ENCODE results near the gene LAMTOR4. TPM values are rescaled to one million over a fixed set of nuclear protein-coding genes. Genes with fewer than 3 reads are reported as not detected.

The LAMTOR4 gene
- total RNA-seq, 1 donor from 2014 or later: 105 TPM

DNA sequence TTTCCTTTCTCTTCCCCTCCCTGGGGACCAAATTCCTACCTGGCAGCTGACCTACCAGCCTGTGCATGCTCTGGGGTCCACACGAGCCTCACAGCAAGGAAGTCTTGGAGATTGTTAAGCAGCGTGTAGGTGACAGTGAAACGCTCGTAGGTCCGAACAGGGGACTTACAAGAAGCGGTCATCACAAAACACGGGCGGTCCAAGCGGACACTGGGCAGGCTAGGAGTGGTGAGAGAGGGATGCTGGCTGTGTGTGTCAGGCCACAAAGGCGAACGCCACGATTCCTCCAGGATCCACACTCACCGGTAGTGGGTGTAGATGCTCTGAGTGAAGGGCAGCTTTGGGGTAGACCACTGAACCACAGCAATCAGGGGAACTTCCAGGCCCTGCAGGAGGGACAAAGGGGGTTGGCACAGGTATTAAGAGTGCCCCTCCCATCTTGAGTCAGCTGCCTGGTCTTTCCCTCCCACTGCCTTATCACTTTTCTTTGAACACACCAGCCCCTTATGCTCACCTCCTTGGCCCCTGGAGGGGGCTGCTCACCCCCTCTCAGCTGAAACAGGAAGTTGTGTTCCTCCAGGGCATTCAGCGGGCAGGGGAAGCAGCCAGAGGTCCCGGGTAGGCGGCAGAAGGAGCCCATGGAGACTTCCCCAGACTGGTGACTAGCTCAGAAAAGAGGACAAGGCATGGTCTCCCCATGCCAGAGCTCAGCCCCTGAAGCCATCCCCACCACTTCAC lies 7.8 kb downstream of the LAMTOR4 start:
- TF ChIP-seq, protein P1, sequence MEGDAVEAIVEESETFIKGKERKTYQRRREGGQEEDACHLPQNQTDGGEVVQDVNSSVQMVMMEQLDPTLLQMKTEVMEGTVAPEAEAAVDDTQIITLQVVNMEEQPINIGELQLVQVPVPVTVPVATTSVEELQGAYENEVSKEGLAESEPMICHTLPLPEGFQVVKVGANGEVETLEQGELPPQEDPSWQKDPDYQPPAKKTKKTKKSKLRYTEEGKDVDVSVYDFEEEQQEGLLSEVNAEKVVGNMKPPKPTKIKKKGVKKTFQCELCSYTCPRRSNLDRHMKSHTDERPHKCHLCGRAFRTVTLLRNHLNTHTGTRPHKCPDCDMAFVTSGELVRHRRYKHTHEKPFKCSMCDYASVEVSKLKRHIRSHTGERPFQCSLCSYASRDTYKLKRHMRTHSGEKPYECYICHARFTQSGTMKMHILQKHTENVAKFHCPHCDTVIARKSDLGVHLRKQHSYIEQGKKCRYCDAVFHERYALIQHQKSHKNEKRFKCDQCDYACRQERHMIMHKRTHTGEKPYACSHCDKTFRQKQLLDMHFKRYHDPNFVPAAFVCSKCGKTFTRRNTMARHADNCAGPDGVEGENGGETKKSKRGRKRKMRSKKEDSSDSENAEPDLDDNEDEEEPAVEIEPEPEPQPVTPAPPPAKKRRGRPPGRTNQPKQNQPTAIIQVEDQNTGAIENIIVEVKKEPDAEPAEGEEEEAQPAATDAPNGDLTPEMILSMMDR (IDR thresholded peaks at IDR 0.05; ENCODE audit: unreplicated experiment): no peak
- H3K27me3 Mint-ChIP-seq (ENCODE audit: low read depth): no peaks in the 10 kb centered on the region
- H3K27ac Mint-ChIP-seq: peak overlapping the region; percentile 53
- H3K36me3 Mint-ChIP-seq: peaks cover 5% of the 10 kb centered on the region
- DNase-seq (ENCODE audit: low spot score in 2 of 2, unreplicated experiment in 2 of 2): no peak
- peaks cover 10% of the 10 kb centered on the region for H3K4me1 Mint-ChIP-seq
- H3K9me3 Mint-ChIP-seq: no peaks in the 10 kb centered on the region
- peak overlapping the region; percentile 68 for H3K4me3 Mint-ChIP-seq

DNA sequence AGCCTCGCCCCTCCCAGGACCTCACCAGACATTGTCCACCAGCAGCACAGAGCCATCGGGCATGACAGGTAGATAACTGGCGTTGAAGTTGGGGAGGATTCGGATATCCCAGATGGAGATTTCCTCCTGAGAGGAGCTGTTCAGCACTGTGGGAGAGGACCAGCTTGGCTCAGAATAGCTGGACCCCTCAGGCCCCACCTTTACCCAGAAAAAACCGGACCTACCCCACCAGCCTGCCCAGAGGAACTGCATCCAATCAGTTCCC lies 8.3 kb downstream of the LAMTOR4 start:
- H3K27ac Mint-ChIP-seq: peak overlapping the region; percentile 53
- TF ChIP-seq, protein P1 (IDR thresholded peaks at IDR 0.05; ENCODE audit: unreplicated experiment): no peak

DNA sequence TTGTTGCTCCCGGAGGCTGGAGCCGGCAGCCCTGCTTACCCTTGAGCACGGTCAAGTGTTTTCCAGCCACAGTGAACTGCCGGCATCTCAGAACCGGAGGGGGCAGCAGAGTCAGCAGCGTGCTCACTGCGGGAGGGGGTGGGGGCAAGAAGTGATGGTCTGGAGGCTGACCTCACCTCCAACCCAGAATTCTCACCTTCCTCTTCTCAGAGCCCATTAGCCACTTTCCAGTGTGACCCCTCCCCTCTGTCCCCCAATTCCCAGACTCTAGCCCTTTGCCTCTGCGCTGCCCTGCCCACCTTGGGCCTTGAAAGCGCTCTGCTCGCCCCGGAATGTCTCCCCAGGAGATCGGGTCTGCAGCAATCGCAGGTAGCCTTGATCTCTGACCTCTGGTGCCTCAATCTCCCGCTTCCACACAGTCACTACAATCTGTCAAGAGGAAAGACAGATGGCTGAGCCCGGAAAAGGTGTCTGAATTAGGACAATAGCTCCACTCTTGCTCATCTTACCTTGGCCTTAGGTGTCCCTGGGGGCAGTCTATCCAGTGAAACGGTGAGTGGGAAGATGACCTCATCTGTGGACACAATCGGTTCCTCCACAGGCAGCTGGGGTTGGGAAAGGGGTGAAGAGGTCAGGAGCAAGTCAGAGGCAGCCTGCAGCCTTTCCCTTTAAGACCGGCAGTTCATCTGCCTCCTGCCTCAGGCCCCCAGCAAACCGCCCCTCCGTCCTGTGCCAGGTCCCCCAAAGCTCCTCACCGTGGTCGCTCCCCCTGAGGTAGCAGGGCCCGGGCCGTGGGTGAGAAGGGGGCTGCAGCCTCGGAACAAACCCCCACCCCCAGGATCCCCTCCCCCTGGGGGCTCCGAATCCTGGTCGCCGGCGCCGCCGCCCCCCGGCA lies 8.9 kb downstream of the LAMTOR4 start:
- Mint-ChIP-seq H3K4me3 (peak overlapping the region; percentile 68), H3K27me3 (ENCODE audit: low read depth) (no peaks in the 10 kb centered on the region), H3K27ac (peak overlapping the region; percentile 67), H3K9me3 (no peaks in the 10 kb centered on the region), H3K36me3 (peaks cover 1% of the 10 kb centered on the region), H3K4me1 (peaks cover 11% of the 10 kb centered on the region)
- TF ChIP-seq, protein P1 (IDR thresholded peaks at IDR 0.05; ENCODE audit: unreplicated experiment): no peak
- no peak for DNase-seq (ENCODE audit: low spot score in 2 of 2, unreplicated experiment in 2 of 2)

More for the DNA sequence above, 8.3 kb downstream of the LAMTOR4 start:
- no peaks in the 10 kb centered on the region for H3K27me3 Mint-ChIP-seq (ENCODE audit: low read depth)
- peaks cover 10% of the 10 kb centered on the region for H3K4me1 Mint-ChIP-seq
- no peaks in the 10 kb centered on the region for H3K9me3 Mint-ChIP-seq
- no peak for DNase-seq (ENCODE audit: low spot score in 2 of 2, unreplicated experiment in 2 of 2)
- H3K36me3 Mint-ChIP-seq: peaks cover 5% of the 10 kb centered on the region
- H3K4me3 Mint-ChIP-seq: peak overlapping the region; percentile 68

DNA sequence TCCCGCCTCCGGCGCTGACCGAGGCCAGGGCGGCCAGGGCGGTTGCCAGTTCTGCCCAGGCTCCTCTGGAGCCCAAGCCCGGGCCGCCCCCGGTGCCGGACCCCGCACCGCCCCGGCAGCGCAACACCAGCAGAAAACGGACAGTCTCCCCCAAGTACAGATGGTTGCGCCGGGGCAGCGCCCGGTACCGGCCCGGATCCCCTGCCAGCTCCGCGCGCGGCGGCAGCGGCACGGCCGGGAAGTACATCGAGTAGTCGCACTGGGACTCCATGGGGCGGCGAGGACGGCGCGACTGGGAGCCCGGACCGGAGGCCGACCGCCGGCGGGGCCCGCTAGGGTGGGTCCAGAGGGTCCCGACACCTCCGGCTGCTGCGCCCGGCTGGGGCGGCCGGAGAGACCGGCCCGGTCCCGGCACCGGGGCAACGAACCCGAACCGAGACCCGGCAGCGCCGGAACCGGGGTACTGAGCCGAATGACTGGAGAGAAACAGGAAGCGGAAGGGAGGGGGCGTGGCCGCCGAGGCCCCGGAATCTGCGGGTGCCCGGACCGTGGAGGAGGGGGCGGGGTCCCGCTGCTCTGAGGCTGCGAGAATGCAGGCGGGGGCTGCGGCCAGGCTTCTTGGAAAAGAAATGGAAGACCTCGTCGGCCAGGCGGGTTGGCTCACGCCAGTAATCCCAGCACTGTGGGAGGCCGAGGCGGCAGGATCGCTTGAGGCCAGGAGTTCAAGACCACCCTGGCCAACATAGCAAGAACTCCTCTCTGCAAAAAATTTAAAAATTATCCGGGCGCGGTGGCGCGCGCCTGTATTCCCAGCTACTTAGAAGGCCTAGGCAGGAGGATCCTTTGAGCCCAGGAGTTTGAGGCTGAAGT lies 9.7 kb downstream of the LAMTOR4 start, which contains the start of gene TRAPPC14:
Gene TRAPPC14, minus strand, starts transcription at position 495 of the 870 bp plus-strand sequence. Its CDS starts 224 bp downstream, at position 271.
- Mint-ChIP-seq H3K9me3 (no peaks in the 10 kb centered on the region), H3K4me1 (peaks cover 17% of the 10 kb centered on the region), H3K4me3 (peak within 1 kb of the TSS; percentile 73), H3K36me3 (no peaks in the 10 kb centered on the region), H3K27ac (peak within 1 kb of the TSS; percentile 84), H3K27me3 (ENCODE audit: low read depth) (no peaks in the 10 kb centered on the region)
- DNase-seq (ENCODE audit: low spot score in 2 of 2, unreplicated experiment in 2 of 2): peak; percentile 89 to 96
- TF ChIP-seq, protein P1 (IDR thresholded peaks at IDR 0.05; ENCODE audit: unreplicated experiment): no peak

DNA sequence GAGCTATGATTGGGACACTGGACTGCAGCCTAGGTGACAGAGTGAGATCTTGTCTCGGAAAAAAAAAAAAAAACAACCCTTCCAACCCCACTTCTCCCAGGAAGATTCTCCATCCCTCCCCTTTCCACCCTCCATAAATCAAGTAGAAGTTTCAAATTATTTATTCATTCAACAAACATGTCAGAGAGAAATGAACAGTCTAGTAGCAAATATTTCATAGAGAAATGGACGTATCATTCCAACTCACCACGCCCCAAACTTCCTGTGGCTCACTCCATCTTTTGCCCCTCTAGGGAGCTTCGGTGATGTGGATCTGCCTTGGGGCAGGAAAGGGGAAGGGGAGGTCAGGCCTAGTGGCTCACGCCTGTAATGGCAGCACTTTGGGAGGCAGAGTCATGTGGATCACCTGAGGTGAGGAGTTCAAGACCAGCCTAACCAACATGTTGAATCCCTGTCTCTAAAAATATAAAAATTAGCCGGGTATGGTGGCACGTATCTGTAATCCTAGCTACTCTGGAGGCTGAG lies 10.4 kb downstream of the LAMTOR4 start:
- Mint-ChIP-seq H3K36me3 (no peaks in the 10 kb centered on the region), H3K4me1 (peaks cover 17% of the 10 kb centered on the region), H3K4me3 (peak overlapping the region; percentile 73), H3K27me3 (ENCODE audit: low read depth) (no peaks in the 10 kb centered on the region), H3K9me3 (no peaks in the 10 kb centered on the region), H3K27ac (peak overlapping the region; percentile 84)
- TF ChIP-seq, protein P1 (IDR thresholded peaks at IDR 0.05; ENCODE audit: unreplicated experiment): no peak
- no peak for DNase-seq (ENCODE audit: low spot score in 2 of 2, unreplicated experiment in 2 of 2)

Data from mesothelial cell of epicardium (in vitro differentiated cells).